Hepatocyte (in vitro differentiated cells): ENCODE data around the gene ZMAT5.

Source experiments
- EZH2 ChIP-seq: fragments of 200-600 bp; sonication (generic); IDR thresholded peaks from 2 replicates; pipeline ENCODE4 v1.6.1; 2016; ENCODE audit warnings: antibody characterized with exemption, mild to moderate bottlenecking, borderline replicate concordance
- TF ChIP-seq, protein P1 (sequence below): fragments of 200-600 bp; sonication (generic); IDR thresholded peaks from 2 replicates; pipeline ENCODE4 v1.5.1; 2016; ENCODE audit warnings: antibody characterized with exemption, mild to moderate bottlenecking; ENCODE audit not compliant: poor library complexity

DNA sequence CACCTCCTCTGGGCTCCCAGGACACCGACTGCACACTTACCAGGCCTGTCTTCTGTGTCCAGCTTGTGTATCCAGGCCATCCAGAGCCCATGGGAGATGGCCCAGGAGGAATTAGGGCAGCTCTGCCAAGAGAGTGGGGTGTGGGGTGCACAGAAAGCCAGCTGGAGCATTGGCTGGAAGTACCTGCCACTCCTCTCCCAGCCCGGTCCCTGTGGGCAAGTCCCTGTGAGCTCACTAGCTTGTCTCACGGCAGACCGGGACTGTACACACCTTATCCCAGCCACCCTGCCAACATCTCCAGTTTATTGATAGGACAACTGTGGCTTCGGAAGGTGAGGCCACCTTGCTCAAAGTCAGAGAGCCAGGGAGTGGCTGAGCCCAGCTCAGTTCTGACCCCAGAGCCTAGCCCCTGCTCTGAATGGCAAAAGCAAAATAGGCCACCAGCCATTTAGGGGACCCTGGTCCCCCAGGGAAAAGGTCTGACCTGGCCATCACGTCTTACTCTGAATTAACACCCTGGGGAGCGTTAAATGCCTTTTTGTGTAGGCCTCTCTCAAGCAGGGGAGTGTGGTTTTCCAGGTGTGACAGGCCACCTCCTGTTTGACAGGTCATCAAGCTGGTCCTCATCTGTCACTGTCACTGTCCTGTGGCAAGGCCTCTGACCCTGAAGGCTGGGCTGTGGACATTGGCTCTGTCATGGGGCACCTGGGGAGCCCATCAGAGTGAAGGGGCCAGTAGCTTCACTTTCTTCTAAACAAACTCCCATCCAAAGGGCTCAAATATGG, 15.4 kb upstream of the ZMAT5 start:
- TF ChIP-seq, protein P1, sequence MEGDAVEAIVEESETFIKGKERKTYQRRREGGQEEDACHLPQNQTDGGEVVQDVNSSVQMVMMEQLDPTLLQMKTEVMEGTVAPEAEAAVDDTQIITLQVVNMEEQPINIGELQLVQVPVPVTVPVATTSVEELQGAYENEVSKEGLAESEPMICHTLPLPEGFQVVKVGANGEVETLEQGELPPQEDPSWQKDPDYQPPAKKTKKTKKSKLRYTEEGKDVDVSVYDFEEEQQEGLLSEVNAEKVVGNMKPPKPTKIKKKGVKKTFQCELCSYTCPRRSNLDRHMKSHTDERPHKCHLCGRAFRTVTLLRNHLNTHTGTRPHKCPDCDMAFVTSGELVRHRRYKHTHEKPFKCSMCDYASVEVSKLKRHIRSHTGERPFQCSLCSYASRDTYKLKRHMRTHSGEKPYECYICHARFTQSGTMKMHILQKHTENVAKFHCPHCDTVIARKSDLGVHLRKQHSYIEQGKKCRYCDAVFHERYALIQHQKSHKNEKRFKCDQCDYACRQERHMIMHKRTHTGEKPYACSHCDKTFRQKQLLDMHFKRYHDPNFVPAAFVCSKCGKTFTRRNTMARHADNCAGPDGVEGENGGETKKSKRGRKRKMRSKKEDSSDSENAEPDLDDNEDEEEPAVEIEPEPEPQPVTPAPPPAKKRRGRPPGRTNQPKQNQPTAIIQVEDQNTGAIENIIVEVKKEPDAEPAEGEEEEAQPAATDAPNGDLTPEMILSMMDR, result no peak
- TF ChIP-seq EZH2, result no peak
